Aorta (tissue), 5 donors: Measurements from ENCODE around the gene PKP3. TPM values are rescaled to one million over a fixed set of nuclear protein-coding genes. Genes with fewer than 3 reads are reported as not detected.
A peak's percentile ranks its signal among the peaks of the same experiment; 100 is the strongest.
"Not testable (repeated sequence)": the region's sequence is repeated elsewhere in the genome, so short reads cannot be mapped to it uniquely, and the experiment has no call there.

Experiments
- ATAC-seq: fragments of 200-7000 bp; cut with Tn5 transposase; one replicate; pipeline ENCODE4 v1.9.1; 2022; ENCODE audit warnings: moderate library complexity; ENCODE audit not compliant: low FRiP score
- DNase-seq, 2 donors: peaks; one replicate each; pipeline ENCODE4 v3.0.0-alpha.2; 2020
- H3K27ac ChIP-seq, 2 donors: one replicate each; pipeline ENCODE4 v1.5.1; 2013; ENCODE audit warnings: low read length in 2 of 2, mild to moderate bottlenecking in 2 of 2, moderate library complexity in 2 of 2, control low read depth in 1 of 2, inconsistent platforms in 1 of 2, low read depth in 1 of 2
- H3K27me3 ChIP-seq, 2 donors: one replicate each; pipeline ENCODE4 v1.6.1; 2013; ENCODE audit warnings: control low read depth in 1 of 2, low read length in 1 of 2, mild to moderate bottlenecking in 1 of 2, moderate library complexity in 1 of 2; ENCODE audit not compliant: insufficient read depth in 2 of 2, control insufficient read depth in 1 of 2
- H3K36me3 ChIP-seq, 2 donors: one replicate each; pipeline ENCODE4 v1.6.1; 2013; ENCODE audit warnings: control low read depth in 1 of 2, low read length in 1 of 2, mild to moderate bottlenecking in 1 of 2; ENCODE audit not compliant: insufficient read depth in 2 of 2, control insufficient read depth in 1 of 2
- H3K4me1 ChIP-seq, 2 donors: one replicate each; pipeline ENCODE4 v1.6.1; 2013; ENCODE audit warnings: low read length in 2 of 2, control low read depth in 1 of 2, mild to moderate bottlenecking in 1 of 2, moderate library complexity in 1 of 2; ENCODE audit not compliant: insufficient read depth in 2 of 2, control insufficient read depth in 1 of 2
- H3K4me3 ChIP-seq, 2 donors: one replicate each; pipeline ENCODE4 v1.5.1; 2013; ENCODE audit warnings: low read length in 2 of 2, control low read depth in 1 of 2, mild to moderate bottlenecking in 1 of 2
- H3K9me3 ChIP-seq: one replicate; pipeline ENCODE4 v1.6.1; 2013; ENCODE audit warnings: mild to moderate bottlenecking, low read length; ENCODE audit not compliant: control insufficient read depth
- WGBS, 2 donors: extraction: QIAGEN DNeasy Blood & Tissue Kit; methylation state at CpG; one replicate each; pipeline ENCODE4 v1.1.7; 2013; 5-methylcytosine and 5-hydroxymethylcytosine counted together
- intact Hi-C, 2 donors: fragments of 100-400 bp; cut with DNase I; formaldehyde crosslinking; loops; one replicate each; pipeline versions ENCODE4 v1.14.2 to v1.15.0; 2022
- polyA plus RNA-seq, 2 donors: library from polyadenylated mRNA; stranded (reverse); fragments of 200-250 nt; gene quantifications; one replicate each; pipeline ENCODE4 v1.2.3, GENCODE V29; 2013
- total RNA-seq, 2 donors: library from RNA; stranded (reverse); fragmentation: NEBNext Ultra II Directional; extraction: Animal tissue kit (Norgen Biotek cat#: 25700); gene quantifications; one replicate each; pipeline ENCODE4 v1.2.1, GENCODE V29; 2021
- donor health status: healthy with polysubstance abuse.
- donor health status: Bipolar disorder and iron deficiency.
- donor health status: DM: no; HTN: no; CAD: no.
- donor health status: DM: no; HTN: no; CAD: no.
- donor health status: DM: yes; HTN: yes; CAD: no.

The PKP3 gene
- total and polyA plus RNA-seq, 4 donors = 0.05 to 10.9 (median 0.42) TPM; not detected in 1

DNA sequence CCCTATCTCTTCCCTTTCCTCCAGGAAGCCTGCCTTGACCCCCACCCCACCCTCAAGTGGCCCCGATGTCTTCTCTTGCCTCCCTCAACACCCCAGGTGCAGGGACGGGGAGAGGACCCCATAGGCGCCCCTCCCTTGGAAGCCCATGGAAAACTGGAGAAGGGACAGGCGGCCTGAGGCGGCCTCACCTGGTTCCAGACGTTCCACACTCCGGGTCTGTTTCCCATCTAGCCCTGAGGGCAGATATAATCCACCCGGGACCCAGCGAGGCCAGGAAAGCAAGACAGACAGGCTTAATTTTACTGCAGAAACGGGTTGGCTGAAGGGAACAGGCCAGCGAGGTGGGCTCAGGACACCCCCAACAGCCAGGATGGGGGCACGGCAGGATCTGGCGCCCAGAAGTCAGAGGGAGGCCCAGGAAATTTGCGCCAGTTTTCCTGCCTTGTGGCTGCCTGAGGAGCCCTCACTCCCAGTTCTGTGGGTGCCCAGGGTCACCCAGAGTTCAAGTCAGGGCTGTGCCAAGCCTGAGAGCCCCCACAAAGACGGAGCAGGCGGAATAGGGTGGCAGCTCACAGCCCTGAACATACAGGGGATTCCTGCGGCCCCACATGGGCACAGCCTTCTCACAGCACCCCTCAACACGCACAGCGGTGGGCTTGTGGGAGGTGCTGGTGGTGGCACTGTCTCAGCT lies 23.8 kb downstream of the PKP3 start:
- 51 to 53% methylated on average over 19 of the region's 19 CpGs for WGBS, 2 donors
- Histone ChIP-seq H3K27ac (no peak overlapping the region), H3K36me3 (no peaks in the 10 kb centered on the region), H3K27me3 (no peaks in the 10 kb centered on the region), H3K4me3 (no peak overlapping the region), H3K9me3 (no peaks in the 10 kb centered on the region), H3K4me1 (no peaks in the 10 kb centered on the region)
- intact Hi-C loops = no loop called here
- ATAC-seq (no peak), DNase-seq (peak in 1 of 2 donors; percentile 41)

GRCh38 chr11:418343-419247 lies 24.6 kb downstream of the PKP3 start:
- DNase-seq (peak in 1 of 2 donors; percentile 40), ATAC-seq (no peak)
- Histone ChIP-seq H3K9me3 (no peaks in the 10 kb centered on the region), H3K4me3 (no peak overlapping the region), H3K36me3 (no peaks in the 10 kb centered on the region), H3K27me3 (no peaks in the 10 kb centered on the region), H3K4me1 (no peaks in the 10 kb centered on the region), H3K27ac (no peak overlapping the region)
- WGBS, 2 donors = 86 to 90% methylated on average over 30 of the region's 30 CpGs
- intact Hi-C loops = no loop called here

- intact Hi-C loops = no loop called here
- Histone ChIP-seq H3K4me1 (no peaks in the 10 kb centered on the region), H3K27me3 (no peaks in the 10 kb centered on the region), H3K36me3 (no peaks in the 10 kb centered on the region), H3K27ac (no peak overlapping the region), H3K4me3 (no peak overlapping the region), H3K9me3 (no peaks in the 10 kb centered on the region)
- 82 to 84% methylated on average over 20 of the region's 20 CpGs for WGBS, 2 donors
- ATAC-seq (no peak), DNase-seq (peak in 1 of 2 donors; percentile 33)
These were observed 25.4 kb downstream of the PKP3 start for GRCh38 chr11:419248-420005.

DNA sequence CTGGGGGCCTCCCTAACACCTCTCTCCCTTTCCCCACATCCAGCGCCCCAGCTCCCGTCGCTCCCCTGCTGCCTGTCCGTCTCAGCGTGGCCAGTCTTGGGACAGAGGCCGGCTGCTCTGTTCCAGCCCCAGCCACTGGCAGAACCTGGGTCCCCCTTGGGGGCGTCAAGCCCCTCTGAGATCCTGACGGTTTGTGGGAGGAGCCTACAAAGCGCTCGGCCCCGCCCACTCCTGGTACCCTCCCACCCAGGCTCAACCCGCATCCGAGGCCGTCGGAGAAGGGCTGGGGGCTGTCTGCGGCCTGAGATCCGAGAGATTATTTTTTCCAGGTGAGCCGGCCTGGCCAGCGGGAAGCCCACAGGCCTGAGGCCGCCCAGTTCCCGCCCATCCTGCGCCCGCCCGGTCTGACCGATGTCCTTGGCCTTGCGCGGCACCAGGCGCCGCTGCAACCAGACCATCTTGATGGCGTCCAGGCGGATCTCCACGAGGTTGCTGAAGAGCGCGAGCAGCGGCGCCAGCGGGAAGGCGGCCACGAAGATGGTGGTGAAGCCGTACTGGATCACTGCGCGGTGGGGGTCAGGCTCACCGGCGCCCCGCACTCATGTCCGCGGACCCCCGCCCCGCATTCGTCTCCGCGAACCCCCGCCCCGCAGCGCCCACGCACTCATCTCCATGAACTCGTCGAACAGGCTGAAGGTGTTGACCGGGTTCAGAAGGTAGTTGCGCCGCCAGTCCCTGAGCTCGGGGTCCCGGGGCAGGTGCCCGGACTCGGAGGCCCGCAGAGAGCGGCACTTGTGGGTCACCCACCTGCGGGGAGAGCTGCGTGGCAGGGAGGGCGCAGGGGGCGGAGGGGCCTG lies 26.3 kb downstream of the PKP3 start:
- no peak for ATAC-seq
- peak in 1 of 2 donors; percentile 49 for DNase-seq
- intact Hi-C loops = no loop called here
- H3K4me1 ChIP-seq = no peaks in the 10 kb centered on the region
- H3K27ac ChIP-seq = no peak overlapping the region
- no peaks in the 10 kb centered on the region for H3K27me3 ChIP-seq
- 37 to 54% methylated on average over 67 to 71 of the region's 71 CpGs for WGBS, 2 donors
- H3K9me3 ChIP-seq = no peaks in the 10 kb centered on the region
- H3K36me3 ChIP-seq = no peaks in the 10 kb centered on the region
- H3K4me3 ChIP-seq = no peak overlapping the region

DNA sequence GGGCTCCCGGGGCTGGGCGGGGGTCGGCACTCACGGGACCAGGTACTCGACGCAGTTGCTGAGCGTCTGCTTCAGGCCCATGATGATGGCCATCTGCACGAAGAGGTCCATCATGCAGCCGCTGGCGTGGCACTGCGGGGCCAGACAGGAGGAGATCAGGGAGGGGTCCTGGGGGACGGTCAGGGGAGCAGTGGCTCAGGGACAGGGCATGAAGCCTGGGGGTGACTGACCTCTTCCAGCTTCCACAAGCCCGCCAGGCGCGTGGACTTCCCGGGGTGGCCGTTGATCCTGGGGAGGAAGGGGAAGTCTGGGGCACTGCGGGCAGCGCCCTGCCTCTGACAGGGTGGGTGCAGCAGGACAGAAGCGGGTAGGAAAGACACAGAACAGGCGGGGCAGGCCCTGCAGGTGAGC lies 26.9 kb downstream of the PKP3 start:
- Histone ChIP-seq H3K4me3 (no peak overlapping the region), H3K4me1 (no peaks in the 10 kb centered on the region), H3K9me3 (no peaks in the 10 kb centered on the region), H3K27me3 (no peaks in the 10 kb centered on the region), H3K36me3 (no peaks in the 10 kb centered on the region), H3K27ac (no peak overlapping the region)
- intact Hi-C loops = no loop called here
- ATAC-seq (no peak), DNase-seq (peak; percentile 44 to 74)
- WGBS, 2 donors = 88% methylated on average over 19 to 21 of the region's 21 CpGs

GRCh38 chr11:422249-422656 lies 28.2 kb downstream of the PKP3 start:
- intact Hi-C loops = no loop called here
- Histone ChIP-seq H3K27ac (no peak overlapping the region), H3K4me1 (no peaks in the 10 kb centered on the region), H3K36me3 (no peaks in the 10 kb centered on the region), H3K4me3 (no peak overlapping the region), H3K27me3 (no peaks in the 10 kb centered on the region), H3K9me3 (no peaks in the 10 kb centered on the region)
- ATAC-seq (no peak), DNase-seq (peak in 1 of 2 donors; percentile 12)
- 77 to 84% methylated on average over 10 of the region's 10 CpGs for WGBS, 2 donors

GRCh38 chr11:424232-424631 lies 30.2 kb downstream of the PKP3 start:
- no peaks in the 10 kb centered on the region for H3K27me3 ChIP-seq
- H3K9me3 ChIP-seq = no peaks in the 10 kb centered on the region
- ATAC-seq (no peak), DNase-seq (no peak)
- H3K27ac ChIP-seq = no peak overlapping the region
- intact Hi-C loops = no loop called here
- no peak overlapping the region for H3K4me3 ChIP-seq
- H3K36me3 ChIP-seq = no peaks in the 10 kb centered on the region
- WGBS, 2 donors = 87 to 89% methylated on average over 4 of the region's 4 CpGs
- no peaks in the 10 kb centered on the region for H3K4me1 ChIP-seq

DNA sequence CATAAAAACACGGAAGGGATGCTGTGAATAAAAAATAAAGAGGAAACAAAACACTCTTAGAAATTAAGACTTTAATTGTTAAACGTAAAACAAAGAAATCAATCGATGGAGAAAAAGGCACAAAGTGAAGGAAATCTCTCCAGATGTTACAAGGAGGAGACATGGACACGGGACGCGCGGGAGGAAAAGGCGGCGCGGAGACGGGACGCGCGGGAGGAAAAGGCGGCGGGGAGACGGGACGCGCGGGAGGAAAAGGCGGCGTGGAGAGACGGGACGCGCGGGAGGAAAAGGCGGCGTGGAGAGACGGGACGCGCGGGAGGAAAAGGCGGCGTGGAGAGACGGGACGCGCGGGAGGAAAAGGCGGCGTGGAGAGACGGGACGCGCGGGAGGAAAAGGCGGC lies 30.8 kb downstream of the PKP3 start:
- H3K27me3 ChIP-seq, intact Hi-C loops, ATAC-seq, H3K4me3 ChIP-seq, H3K4me1 ChIP-seq, H3K36me3 ChIP-seq, DNase-seq, H3K27ac ChIP-seq, H3K9me3 ChIP-seq: not testable (repeated sequence)
- 42 to 49% methylated on average over 21 to 39 of the region's 45 CpGs for WGBS, 2 donors
